HG02938 (cell line): ENCODE results near the gene KRTAP25-1.

ENCODE experiments used
- ATAC-seq: cut with Tn5 transposase; IDR thresholded peaks from one replicate; pipeline ENCODE4 v1.9.1; 2021; ENCODE audit warnings: mild to moderate bottlenecking, moderate library complexity; ENCODE audit not compliant: unreplicated experiment

KRTAP25-1 gene

GRCh38 chr21:30251781-30252180 is 37.5 kb downstream of the KRTAP25-1 start:
- ATAC-seq: no peak

- no peak for ATAC-seq
Observed at GRCh38 chr21:30249936-30250335, 39.4 kb downstream of the KRTAP25-1 start.

GRCh38 chr21:30248844-30249243 is 40.5 kb downstream of the KRTAP25-1 start:
- no peak for ATAC-seq

- no peak for ATAC-seq
Observed at GRCh38 chr21:30245061-30245460, 44.3 kb downstream of the KRTAP25-1 start.

DNA sequence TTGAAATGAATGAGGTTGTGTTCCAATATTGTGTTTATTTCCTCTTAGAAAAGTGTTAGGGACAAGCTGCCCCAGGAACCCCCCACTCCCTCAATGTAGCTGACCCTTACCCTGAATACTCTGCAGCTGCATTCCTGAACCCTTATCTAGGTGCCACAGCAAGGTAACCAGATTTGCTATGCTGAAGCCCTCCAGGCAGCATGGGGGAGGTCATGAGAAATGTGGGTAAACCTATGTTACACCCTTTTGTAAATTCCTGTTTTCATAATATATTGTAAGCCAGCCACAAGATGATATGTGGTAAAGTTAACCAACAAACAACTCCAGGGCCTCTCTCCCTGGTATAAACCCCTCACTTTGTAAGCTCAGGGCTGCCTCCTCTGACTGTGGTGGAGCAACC is 45.6 kb downstream of the KRTAP25-1 start:
- no peak for ATAC-seq

- no peak for ATAC-seq
Observed at GRCh38 chr21:30240661-30241060, 48.7 kb downstream of the KRTAP25-1 start.
